HG02943 (cell line): ENCODE measurements around the gene ADCYAP1.

ENCODE experiments used
- ATAC-seq: cut with Tn5 transposase; IDR thresholded peaks from one replicate; pipeline ENCODE4 v1.9.1; 2021; ENCODE audit warnings: mild to moderate bottlenecking, low read depth, moderate library complexity; ENCODE audit not compliant: unreplicated experiment

Gene ADCYAP1

DNA sequence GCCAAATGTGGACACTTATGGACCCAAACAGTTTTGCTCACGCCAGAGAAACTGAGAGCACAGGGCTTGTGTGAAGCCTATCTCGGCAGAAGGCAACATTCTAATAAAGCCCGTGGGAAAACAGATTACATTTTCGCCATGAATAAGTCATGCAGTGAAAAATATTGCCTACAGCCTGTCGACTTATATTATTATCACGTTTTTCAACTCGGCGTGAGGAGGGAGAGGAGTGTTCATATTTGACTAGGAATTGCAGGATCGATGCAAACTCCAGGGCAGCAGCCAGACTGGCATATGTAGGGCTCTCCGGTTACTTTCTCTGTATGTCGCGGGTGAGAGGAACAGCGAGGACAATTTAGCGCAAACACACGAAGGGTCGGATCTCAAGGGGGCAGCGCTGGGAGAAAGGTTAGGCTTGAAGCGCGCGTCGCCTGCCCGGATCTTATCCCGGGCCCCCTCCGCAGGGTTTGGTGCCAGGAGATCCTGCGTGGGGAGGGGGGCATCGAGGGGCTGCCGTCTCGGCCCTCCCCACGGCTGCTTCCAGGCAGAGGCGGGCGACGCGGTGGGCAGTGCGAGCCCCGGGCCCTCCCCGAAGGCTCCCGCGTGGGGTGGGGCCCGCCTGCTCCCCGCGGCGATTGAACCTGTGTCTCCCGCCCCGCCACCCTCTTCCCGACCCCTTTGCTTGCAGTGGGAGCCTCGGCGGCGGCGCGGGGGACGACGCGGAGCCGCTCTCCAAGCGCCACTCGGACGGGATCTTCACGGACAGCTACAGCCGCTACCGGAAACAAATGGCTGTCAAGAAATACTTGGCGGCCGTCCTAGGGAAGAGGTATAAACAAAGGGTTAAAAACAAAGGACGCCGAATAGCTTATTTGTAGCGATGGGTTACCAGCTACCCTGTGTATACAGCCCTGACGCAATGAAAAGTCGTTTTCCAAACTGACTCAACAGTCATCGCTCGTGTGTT, 4.4 kb downstream of the ADCYAP1 start:
- no peak for ATAC-seq

DNA sequence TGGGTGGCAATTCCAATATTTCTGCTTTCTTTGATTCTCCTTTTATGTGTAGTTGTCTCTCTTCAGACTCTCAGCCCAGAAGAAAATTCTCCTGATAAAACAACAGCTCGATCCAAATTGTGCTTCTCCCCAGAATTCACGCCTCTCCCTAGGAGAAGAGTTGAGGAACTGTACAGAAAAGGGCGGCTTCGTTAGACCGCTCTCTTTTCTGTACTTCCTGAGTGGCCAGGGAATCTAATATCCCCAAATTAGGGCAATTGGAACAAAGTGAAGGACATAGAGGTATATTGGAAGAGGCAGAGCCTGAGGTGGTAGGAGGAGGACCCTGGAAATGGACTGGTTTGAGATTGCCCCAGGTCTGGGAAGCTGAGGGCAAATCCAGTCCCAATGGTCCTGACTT, 5.6 kb downstream of the ADCYAP1 start:
- no peak for ATAC-seq

DNA sequence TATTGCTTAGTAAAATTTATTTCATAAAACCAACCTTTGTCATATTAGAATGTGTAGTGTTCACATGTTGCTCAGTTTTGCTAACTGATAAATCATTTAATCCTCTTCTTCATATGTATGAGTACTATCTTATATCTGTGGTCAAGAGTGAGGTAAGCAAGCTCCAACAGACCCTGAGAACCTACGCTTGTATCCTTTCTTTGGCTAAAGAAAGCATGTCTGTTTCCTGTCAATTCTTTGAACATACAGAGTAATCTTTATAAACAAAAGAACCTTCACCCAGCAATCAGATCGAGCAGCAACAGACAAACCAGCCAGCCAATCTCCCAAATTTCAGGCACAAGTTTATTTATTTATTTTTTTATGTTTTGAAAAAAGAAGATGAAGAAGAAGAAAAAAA, 6.4 kb downstream of the ADCYAP1 start:
- ATAC-seq: no peak

DNA sequence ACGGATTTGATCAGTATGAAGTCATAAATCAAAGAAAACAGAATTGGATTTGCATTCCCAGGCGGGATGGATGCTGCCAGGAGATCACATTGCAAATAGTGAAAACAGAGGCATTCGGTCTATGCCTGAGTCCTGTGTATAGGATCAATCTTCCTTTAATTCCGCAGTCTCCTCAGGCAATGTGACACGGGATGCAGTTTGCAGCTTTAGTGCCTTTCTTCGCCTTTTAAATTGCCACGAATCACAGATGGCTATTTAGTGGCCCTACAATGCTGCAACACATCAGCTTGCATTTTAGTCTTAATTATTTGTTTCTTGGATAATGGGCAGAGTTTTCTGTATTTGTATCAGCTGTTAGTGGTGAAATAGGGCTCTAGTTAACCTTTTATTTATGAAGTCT, 6.8 kb downstream of the ADCYAP1 start:
- ATAC-seq: no peak

DNA sequence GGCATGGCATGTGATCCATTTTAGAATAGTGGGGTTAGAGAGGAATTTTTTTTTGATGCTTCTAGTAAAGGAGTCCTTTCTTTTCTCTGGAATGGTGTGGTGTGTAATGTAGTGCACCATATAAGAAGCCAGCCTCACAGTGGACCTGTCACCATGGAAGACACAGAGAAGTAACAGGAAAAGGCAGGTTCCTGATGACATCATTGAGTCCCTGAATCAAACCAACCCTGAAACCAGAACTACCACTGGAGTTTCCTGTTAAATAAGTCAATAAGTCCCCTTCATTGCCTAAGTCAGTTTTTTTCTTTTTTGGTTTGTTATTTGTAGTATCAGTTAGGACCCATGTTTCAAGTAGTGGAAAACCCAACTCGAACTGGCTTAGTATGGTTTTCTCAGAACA, 11.9 kb downstream of the ADCYAP1 start:
- ATAC-seq: no peak

DNA sequence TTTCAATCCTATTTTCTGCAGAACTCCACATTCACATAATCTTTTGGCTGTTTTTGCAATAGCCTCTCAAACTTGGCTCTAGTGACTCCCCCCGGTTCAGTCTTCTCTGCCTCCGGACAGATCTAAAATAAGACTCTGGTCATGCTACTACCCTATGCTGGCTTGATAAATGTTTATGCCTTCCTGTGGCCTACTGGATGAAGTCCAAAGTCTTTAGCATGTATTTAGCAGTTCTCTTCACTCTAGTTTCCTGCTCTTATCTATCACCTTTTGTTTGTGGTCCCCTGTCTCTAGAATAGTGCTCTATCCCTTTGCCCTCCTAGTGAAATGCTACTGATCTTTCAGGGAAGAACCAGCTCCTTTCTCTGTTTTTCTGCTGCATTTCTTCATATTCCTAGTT, 14.4 kb downstream of the ADCYAP1 start:
- no peak for ATAC-seq

DNA sequence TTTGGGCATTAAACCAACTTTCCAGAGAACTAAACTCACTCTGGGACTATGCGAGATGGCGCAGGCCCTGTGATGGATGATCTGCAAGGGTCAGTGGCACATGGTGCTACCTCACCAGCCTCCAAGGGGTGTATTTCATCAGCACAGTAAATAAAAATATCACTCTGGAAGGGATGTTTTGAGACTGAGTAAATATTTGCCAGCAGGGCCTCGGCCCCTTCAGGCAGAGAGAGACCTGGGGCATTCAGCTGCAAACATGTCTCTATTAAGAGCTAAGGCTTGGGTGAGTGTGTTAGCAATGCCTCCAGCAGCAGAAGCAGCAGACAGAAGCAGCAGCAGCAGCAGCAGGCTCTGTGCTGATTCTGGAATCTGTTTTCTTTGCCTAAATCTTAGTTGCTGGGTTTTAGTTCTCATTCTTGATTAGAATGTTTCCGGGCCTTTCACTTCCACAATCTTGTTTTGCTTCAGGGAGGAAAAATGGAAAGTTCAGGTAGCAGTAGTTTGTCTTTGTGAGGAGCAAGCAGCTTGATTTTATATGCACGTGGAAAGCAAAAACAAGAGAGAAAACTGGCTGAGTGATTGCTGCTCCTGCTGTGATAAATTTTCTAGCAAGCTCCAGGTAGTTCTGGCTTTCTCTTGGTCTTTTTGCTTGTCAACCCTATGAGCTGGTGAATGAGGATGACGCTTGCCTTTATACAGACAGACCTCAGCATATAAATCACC, 18.6 kb downstream of the ADCYAP1 start:
- no peak for ATAC-seq

DNA sequence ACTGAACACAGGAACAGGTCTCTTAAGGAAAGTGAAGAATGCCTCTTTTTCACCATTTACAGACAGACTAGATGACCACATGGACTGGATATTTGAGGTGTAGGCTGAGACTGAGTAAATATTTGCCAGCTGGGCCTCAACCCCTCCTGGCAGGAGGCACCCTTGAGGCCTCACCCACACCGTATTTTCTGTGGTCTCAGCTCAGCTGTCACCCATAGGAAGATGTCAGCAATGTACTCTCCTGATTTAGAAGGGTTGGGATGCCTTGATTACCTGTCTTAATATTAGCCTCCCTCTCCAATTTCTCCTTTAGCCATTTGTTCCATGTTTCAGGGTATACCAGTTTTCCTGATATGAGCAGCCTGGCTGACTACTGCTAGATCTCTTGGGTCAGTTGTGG, 20.3 kb downstream of the ADCYAP1 start:
- ATAC-seq: no peak

DNA sequence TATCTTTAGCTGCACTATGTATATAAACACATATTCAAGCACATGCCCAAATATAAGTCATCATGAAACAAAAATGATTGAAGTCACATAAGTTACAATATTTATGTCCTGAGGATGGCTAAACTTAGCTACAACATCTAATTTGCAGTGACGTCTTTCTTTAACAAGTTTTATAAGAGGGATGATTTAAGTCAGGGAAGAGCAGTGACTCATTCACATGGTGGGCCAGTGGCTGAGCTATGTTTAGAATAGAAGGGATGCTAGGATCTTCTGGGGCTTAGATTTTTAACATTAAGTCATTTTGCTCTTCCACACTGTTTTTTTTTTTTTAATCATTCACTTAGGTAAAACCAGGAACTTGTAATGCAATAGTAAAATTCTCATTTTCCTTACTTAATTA, 22.3 kb downstream of the ADCYAP1 start:
- no peak for ATAC-seq

DNA sequence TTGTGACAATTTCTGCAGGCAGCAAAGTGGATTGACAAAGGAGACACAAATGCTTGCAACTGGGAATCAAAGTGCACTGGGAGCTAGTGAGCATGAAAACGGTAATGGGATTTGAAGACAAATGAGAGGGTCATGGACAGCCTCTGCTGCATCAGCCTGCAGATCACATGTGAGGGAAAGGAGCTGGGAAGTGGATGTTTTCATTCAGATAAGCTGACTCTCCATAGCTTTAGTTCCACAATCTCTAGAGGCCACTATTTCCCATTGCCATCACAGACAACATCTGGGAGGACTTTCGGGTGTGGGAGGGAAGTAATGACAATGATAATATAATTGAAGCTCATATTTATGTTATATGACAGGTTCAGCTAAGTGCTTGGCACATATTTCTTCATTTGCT, 28.4 kb downstream of the ADCYAP1 start:
- no peak for ATAC-seq

DNA sequence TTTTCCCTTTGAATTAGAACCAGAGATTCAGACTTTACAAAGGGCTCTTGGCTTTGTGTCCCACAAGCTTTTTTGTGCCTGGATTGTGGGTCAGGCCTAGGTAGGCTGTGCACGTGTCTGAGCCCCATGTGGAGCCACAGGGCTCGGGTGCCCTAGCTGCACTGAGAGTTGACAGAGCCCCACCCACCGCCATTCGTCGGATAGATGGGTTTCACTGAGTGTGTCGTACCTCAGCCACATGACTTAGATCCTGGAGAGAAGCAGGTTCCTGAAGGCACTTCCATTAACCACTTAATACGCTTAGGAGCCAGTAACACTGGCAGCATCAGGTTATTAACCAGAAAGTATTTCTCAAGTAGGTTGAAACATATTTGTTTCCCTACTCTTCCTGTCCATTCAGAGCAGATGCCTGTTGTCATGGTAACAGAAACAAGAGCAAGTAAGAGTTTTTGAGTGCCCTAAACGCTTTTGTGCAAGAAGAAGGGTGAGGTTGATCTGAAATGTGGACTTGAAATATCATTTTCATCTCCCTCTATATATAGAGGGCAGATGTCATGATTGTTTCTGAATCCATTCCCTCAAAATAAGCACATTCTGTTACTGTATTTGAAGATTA, 30.0 kb downstream of the ADCYAP1 start:
- no peak for ATAC-seq

DNA sequence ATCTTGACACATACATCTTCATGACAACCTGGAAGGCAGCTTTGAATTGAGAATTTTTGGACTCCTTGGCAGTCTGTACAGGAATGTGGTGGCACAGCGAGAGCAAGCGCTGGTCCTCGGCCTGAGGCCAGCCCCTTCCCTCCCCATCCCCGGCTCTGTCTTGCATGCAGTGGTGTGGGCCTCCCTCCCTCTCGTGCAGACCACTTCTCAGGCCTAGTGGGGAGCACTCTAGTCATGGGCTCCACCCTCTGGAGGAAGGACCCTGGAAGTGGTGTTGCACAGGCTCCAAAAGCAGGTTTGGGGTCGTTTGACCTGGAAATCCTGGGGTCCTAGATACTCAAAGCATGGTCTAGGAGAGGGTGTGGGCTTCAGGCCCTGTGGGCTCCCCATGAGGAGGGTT, 32.3 kb downstream of the ADCYAP1 start:
- ATAC-seq: no peak

DNA sequence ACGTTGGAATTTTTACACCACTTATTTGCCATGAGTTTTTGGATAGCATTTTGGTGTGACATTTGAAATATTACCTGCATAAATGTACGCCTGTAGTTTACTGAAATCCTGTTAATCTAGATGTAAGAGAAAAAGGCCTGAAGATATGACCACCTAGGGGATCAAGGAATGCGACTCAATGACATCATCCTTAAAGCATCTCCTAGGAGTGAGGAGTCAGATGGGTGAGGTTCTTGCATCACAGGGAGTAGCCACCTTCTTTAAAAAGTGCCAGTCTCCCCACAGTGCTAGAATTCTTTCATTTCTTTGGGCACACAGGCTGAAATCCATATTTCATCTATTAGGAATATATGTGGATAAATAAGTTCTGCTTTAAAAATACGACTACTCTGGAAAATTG, 34.5 kb downstream of the ADCYAP1 start:
- no peak for ATAC-seq

DNA sequence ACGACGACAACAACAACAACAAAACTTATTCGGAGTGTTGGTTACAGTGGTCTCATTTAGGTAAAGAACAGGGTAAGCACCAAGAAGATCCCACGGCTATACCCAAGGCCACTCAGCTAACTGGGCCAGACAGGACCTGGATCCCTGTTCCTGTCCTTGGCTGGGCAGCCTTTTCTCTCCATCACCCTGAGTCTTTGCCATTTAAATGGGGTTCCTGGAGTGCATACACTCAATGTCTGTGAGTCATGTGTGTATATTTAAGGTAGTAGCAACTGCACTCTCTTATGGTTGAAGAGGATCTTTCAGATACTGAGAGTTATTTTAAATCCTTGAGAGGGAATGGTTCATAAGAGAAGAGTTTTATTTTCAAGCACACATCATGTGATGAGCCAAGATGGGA, 35.3 kb downstream of the ADCYAP1 start:
- ATAC-seq: no peak

DNA sequence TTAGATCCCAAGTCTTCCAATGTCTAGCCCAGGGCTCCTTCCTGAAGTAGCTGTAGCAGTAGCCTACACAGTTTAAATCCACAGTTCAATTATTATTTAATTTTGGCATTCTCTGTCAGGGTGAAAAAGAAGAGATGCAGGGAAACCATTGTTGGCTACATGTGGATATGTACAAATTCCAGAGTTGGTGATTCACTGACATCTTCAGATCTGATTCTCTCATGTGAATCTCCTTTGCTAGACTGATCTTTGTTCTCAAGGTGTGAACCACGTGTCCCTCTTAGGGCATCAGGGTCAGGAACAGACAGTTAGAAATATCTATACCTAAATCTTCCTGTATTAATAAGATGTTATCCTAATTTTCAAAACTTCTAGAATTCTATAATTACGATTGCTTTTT, 36.7 kb downstream of the ADCYAP1 start:
- ATAC-seq: no peak

DNA sequence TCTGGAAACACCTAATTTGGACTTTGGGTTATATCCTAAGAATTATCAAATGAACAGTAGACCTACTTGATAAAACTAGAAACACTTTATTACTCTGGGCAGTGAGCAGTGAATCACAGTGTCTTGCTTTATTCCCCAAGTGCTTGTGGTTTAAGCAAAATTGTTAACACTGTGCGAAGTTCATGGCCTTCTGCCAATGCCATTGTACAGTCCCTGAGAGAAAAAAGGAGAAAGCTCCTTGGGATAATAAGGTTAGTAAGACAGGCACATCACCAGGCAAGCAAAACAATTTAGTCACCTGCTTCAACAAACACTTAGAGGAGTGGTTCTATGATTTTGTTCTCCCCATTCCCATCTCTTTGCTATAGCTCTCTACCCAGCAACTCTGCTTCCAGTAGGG, 39.8 kb downstream of the ADCYAP1 start:
- no peak for ATAC-seq

DNA sequence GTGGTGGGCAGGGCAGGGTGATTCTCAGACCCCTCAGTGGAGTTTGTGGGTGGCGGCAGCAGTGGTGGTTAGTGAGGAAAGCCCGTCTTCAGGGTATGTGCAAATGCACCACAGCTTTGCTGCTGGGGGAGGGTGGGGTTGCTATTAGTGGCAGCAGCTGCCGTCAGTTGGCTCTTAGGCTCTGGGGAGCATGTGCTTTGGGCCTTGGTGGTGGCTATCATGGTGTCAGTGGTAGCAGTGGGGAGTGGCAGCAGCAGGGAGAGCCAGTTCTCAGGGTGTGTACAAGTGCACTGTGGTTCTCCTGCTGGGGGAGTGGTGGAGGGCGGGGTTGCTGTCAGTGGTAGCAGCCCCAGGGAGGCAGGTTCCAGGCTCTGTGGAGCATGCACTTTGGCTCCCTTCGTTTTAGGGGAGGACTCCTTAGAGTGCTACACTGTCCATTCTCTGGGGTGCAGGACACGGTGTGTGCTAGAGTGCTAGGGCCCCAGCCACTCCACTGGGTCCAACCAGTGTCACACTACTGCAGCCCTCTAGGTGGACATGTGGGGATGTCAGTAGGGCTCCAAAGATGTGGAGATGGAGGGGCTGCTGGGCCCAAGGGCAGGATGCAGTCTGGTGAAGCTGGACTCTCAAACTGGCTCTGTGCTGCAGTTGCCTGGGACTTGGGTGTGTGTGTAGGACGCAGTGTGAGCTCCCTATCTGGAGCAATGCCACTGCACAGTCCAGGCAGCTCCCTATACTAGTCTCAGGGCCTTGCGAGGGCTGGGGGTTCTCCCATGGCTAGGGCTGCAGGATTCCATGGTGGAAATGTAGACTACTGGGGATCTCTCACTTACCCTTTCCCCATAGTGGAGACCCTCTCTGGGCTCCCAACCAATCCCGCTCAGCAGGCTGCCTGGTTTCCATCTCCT, 45.3 kb downstream of the ADCYAP1 start:
- no peak for ATAC-seq

DNA sequence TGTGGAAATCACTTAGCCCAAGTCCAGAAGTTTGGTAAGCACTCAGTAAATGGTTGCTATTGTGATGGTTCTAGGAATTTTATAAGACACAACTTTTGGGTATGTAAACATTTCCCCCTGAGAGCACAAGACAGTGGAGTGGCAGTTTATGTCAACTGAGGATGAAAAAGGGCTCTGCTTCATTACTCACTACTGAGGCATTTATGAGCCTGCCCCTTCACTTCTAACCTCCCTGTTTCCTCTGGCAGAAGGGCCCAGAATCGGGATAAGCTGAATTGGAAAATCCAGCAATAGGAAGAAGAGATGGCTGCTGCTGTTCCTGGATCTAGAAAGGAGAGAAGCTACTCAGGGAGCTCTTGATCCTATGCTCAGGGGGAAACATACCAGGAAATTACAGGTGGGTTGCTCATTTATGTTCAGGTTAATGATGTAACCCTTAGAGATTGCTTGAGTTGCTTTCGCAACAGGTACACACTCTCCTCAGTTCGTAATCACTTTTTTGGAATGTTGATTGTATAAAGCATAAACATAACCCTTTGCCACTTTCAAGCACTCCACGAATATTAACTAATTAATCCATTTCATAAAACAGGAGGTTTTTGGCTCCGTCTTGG, 46.3 kb downstream of the ADCYAP1 start:
- ATAC-seq: no peak

DNA sequence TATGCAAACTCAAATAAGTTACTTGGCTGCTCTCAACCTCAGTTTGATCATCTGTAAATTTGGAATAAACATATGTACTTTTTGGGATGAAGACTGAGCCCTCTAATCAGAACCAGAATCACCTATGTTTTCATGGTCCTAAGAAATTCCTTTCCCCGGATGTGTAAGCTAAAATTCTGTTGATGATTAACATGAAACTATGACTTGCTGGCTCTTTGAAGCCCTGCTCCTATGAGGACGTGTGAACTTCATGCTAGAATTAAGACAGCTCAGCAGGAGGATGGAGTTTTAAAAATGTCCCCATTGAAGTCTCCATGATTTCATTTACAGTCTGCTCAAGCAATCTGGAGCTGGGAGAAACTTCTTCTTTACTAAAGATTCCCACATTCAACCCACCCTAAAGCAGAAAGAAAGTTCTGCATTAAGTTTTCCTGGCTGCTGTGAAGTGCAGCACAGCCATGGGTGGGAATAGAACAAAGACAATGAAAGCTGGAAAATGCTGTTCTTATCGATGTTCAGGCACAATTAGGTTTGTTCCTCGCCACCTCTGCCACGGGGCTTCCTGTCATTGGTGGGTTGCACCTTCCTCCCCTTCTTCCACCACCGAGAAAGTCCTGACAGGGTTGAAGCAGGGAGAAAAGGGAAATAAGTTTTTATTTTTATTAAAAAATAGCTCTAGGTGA, 50.9 kb downstream of the ADCYAP1 start:
- ATAC-seq: no peak
